ENCODE measurements around the gene PWWP2B. TPM values are rescaled to one million over a fixed set of nuclear protein-coding genes. Genes with fewer than 3 reads are reported as not detected.
A peak's percentile ranks its signal among the peaks of the same experiment; 100 is the strongest.

PWWP2B gene
- total and polyA plus RNA-seq, 2 of the 13 experiments (the other 11 are each of a cell fraction or from before 2014, with no cell fraction given), result 2.3 to 4.7 TPM

DNA sequence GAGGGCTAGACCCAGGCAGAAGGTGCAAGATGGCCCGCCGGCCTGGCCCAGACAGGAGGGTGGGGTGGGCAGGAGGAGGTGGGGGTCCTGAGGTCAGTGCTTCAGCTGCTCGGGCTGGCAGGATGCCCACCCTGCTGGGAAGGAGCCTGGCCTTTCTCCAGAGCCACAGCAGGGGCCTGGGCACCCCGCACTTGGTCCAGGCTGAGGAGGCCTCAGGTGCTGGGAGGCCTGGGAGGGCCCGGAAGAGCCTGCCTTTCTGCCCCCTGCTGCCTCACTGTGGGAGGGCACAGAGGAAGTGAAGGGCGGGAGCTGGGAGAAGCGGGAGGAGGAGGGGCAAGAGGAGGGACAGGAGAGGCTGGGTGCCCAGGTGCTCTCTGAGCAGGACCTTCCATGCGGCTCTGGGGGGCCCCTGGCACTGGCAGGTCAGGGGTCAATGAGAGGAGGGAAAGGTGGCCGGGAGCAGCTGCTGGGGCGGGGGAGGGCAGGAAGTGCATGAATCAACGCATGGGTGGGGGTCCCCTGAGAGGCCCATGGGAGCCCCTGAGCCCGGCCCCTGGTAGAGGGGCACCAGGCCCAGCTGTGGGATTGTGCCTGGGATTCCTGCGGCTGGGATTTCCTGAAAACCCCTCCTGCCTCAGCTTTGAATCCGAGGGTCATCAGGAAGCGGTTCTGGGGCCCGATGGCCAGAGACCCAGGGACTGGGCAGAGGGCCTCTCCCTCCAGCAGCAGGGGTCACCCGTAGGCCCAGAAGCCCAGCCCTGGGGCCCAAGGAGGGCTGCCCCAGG is 49.9 kb downstream of the PWWP2B start (continued):
- TF ChIP-seq ZNF318 (CRISPR knock-in tag; IDR thresholded peaks at IDR 0.05) (no peak), ZNF282 (IDR thresholded peaks at IDR 0.05; ENCODE audit: partially characterized antibody) (no peak), ZNF720 (CRISPR knock-in tag; IDR thresholded peaks at IDR 0.05) (no peak), ZMAT3 (CRISPR knock-in tag; conservative IDR thresholded peaks at IDR 0.05) (peak; percentile 63; the same call in 1 of the 2 replicates), SALL2 (CRISPR knock-in tag; IDR thresholded peaks at IDR 0.05) (no peak), ZNF580 (CRISPR knock-in tag; IDR thresholded peaks at IDR 0.05; ENCODE audit: borderline replicate concordance, low read depth) (no peak), WIZ (CRISPR knock-in tag; IDR thresholded peaks at IDR 0.05) (no peak), TFDP2 (CRISPR knock-in tag; IDR thresholded peaks at IDR 0.05) (peak; percentile 64; the same call in 1 of the 2 replicates), RARG (CRISPR knock-in tag; IDR thresholded peaks at IDR 0.05; ENCODE audit: low read depth) (no peak), ARID4A (CRISPR knock-in tag; IDR thresholded peaks at IDR 0.05; ENCODE audit: borderline replicate concordance) (peak; percentile 18; the same call in 1 of the 2 replicates)
- TF ChIP-seq, protein P1, sequence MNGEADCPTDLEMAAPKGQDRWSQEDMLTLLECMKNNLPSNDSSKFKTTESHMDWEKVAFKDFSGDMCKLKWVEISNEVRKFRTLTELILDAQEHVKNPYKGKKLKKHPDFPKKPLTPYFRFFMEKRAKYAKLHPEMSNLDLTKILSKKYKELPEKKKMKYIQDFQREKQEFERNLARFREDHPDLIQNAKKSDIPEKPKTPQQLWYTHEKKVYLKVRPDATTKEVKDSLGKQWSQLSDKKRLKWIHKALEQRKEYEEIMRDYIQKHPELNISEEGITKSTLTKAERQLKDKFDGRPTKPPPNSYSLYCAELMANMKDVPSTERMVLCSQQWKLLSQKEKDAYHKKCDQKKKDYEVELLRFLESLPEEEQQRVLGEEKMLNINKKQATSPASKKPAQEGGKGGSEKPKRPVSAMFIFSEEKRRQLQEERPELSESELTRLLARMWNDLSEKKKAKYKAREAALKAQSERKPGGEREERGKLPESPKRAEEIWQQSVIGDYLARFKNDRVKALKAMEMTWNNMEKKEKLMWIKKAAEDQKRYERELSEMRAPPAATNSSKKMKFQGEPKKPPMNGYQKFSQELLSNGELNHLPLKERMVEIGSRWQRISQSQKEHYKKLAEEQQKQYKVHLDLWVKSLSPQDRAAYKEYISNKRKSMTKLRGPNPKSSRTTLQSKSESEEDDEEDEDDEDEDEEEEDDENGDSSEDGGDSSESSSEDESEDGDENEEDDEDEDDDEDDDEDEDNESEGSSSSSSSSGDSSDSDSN (CRISPR knock-in tag; IDR thresholded peaks at IDR 0.05), result 0 out of 2 replicates have a peak, but pooled peaks have one; percentile 13
